ENCODE results near the gene PWWP2B. TPM values are rescaled to one million over a fixed set of nuclear protein-coding genes. Genes with fewer than 3 reads are reported as not detected.

PWWP2B gene
- total RNA-seq, 1 donor from 2014 or later = 12.0 TPM

GRCh38 chr10:132460691-132461090 is 63.7 kb downstream of the PWWP2B start:
- no peaks in the 10 kb centered on the region for H3K9me3 Mint-ChIP-seq (ENCODE audit: unreplicated experiment)

GRCh38 chr10:132461103-132461682 is 64.2 kb downstream of the PWWP2B start:
- Mint-ChIP-seq H3K9me3 (ENCODE audit: unreplicated experiment) (no peaks in the 10 kb centered on the region), H3K27me3 (ENCODE audit: low read depth, unreplicated experiment) (peaks cover 32% of the 10 kb centered on the region), H3K4me1 (ENCODE audit: low read depth, unreplicated experiment) (no peaks in the 10 kb centered on the region), H3K4me3 (ENCODE audit: unreplicated experiment) (no peak overlapping the region), H3K36me3 (ENCODE audit: low read depth, unreplicated experiment) (no peaks in the 10 kb centered on the region), H3K27ac (ENCODE audit: unreplicated experiment) (no peak overlapping the region)
- Histone ChIP-seq H3K9ac (ENCODE audit: low read length) (no peak overlapping the region), H3K9me3 (ENCODE audit: insufficient read depth, low read depth, low read length) (no peaks in the 10 kb centered on the region), H3K79me2 (ENCODE audit: insufficient read depth, low read length) (no peaks in the 10 kb centered on the region), H4K20me1 (ENCODE audit: insufficient read depth, low read length) (peaks cover 6% of the 10 kb centered on the region), H3K4me2 (ENCODE audit: low read length) (no peak overlapping the region), H3K27me3 (ENCODE audit: insufficient read depth, low read length) (peaks cover 4% of the 10 kb centered on the region), H3K4me3 (ENCODE audit: insufficient read depth, low read depth, low read length) (no peak overlapping the region), H3K4me1 (ENCODE audit: insufficient read depth, low read length) (no peaks in the 10 kb centered on the region), H3K27ac (ENCODE audit: low read depth, low read length) (no peak overlapping the region), H3K36me3 (ENCODE audit: insufficient read depth, low read length) (no peaks in the 10 kb centered on the region), H2AFZ (ENCODE audit: low read depth, low read length) (no peak overlapping the region)
- no peak for TF ChIP-seq CTCF (IDR thresholded peaks at IDR 0.05; ENCODE audit: insufficient read depth, low read depth, low read length)
- TF ChIP-seq EZH2 (IDR thresholded peaks at IDR 0.05; ENCODE audit: insufficient read depth, low read length) = no peak
- FAIRE-seq (no peak), DNase-seq (ENCODE audit: low read depth) (no peak)

More at GRCh38 chr10:132460691-132461090, 63.7 kb downstream of the PWWP2B start:
- H3K4me2 ChIP-seq (ENCODE audit: low read length) = no peak overlapping the region
- peaks cover 4% of the 10 kb centered on the region for H3K27me3 ChIP-seq (ENCODE audit: insufficient read depth, low read length)
- FAIRE-seq (no peak), DNase-seq (ENCODE audit: low read depth) (no peak)
- H3K79me2 ChIP-seq (ENCODE audit: insufficient read depth, low read length) = no peaks in the 10 kb centered on the region
- peaks cover 6% of the 10 kb centered on the region for H4K20me1 ChIP-seq (ENCODE audit: insufficient read depth, low read length)
- TF ChIP-seq CTCF (IDR thresholded peaks at IDR 0.05; ENCODE audit: insufficient read depth, low read depth, low read length) (no peak), EZH2 (IDR thresholded peaks at IDR 0.05; ENCODE audit: insufficient read depth, low read length) (no peak)
- peaks cover 32% of the 10 kb centered on the region for H3K27me3 Mint-ChIP-seq (ENCODE audit: low read depth, unreplicated experiment)
- H3K9me3 ChIP-seq (ENCODE audit: insufficient read depth, low read depth, low read length) = no peaks in the 10 kb centered on the region
- H3K4me1 ChIP-seq (ENCODE audit: insufficient read depth, low read length) = no peaks in the 10 kb centered on the region
- no peaks in the 10 kb centered on the region for H3K4me1 Mint-ChIP-seq (ENCODE audit: low read depth, unreplicated experiment)
- H3K9ac ChIP-seq (ENCODE audit: low read length) = no peak overlapping the region
- H2AFZ ChIP-seq (ENCODE audit: low read depth, low read length) = no peak overlapping the region
- H3K27ac ChIP-seq (ENCODE audit: low read depth, low read length) = no peak overlapping the region
- H3K36me3 Mint-ChIP-seq (ENCODE audit: low read depth, unreplicated experiment) = no peaks in the 10 kb centered on the region
- H3K36me3 ChIP-seq (ENCODE audit: insufficient read depth, low read length) = no peaks in the 10 kb centered on the region
- H3K27ac Mint-ChIP-seq (ENCODE audit: unreplicated experiment) = no peak overlapping the region
- H3K4me3 Mint-ChIP-seq (ENCODE audit: unreplicated experiment) = no peak overlapping the region
- H3K4me3 ChIP-seq (ENCODE audit: insufficient read depth, low read depth, low read length) = no peak overlapping the region

- Histone ChIP-seq H2AFZ (ENCODE audit: low read depth, low read length) (no peak overlapping the region), H3K9me3 (ENCODE audit: insufficient read depth, low read depth, low read length) (no peaks in the 10 kb centered on the region), H3K36me3 (ENCODE audit: insufficient read depth, low read length) (no peaks in the 10 kb centered on the region), H3K9ac (ENCODE audit: low read length) (no peak overlapping the region), H4K20me1 (ENCODE audit: insufficient read depth, low read length) (peaks cover 6% of the 10 kb centered on the region), H3K4me3 (ENCODE audit: insufficient read depth, low read depth, low read length) (no peak overlapping the region), H3K27me3 (ENCODE audit: insufficient read depth, low read length) (peaks cover 4% of the 10 kb centered on the region), H3K4me2 (ENCODE audit: low read length) (no peak overlapping the region), H3K27ac (ENCODE audit: low read depth, low read length) (no peak overlapping the region), H3K79me2 (ENCODE audit: insufficient read depth, low read length) (no peaks in the 10 kb centered on the region), H3K4me1 (ENCODE audit: insufficient read depth, low read length) (no peaks in the 10 kb centered on the region)
- Mint-ChIP-seq H3K9me3 (ENCODE audit: unreplicated experiment) (no peaks in the 10 kb centered on the region), H3K27me3 (ENCODE audit: low read depth, unreplicated experiment) (peaks cover 27% of the 10 kb centered on the region), H3K4me1 (ENCODE audit: low read depth, unreplicated experiment) (no peaks in the 10 kb centered on the region), H3K27ac (ENCODE audit: unreplicated experiment) (no peak overlapping the region), H3K4me3 (ENCODE audit: unreplicated experiment) (no peak overlapping the region), H3K36me3 (ENCODE audit: low read depth, unreplicated experiment) (no peaks in the 10 kb centered on the region)
- TF ChIP-seq EZH2 (IDR thresholded peaks at IDR 0.05; ENCODE audit: insufficient read depth, low read length) (no peak), CTCF (IDR thresholded peaks at IDR 0.05; ENCODE audit: insufficient read depth, low read depth, low read length) (no peak)
- DNase-seq (ENCODE audit: low read depth) (no peak), FAIRE-seq (no peak)
Measured at GRCh38 chr10:132461683-132462231, 64.8 kb downstream of the PWWP2B start.
